HTR-8/SVneo (cell line): Measurements from ENCODE around the gene BCAS1.
A peak's percentile ranks its signal among the peaks of the same experiment; 100 is the strongest.

Experiments used
- DNase-seq: peaks from one replicate; pipeline ENCODE4 v3.0.0; 2011; ENCODE audit warnings: low spot score, mixed read lengths; ENCODE audit not compliant: insufficient read length
- FAIRE-seq: peaks from 2 replicates; lab custom pipeline; 2011; peaks lifted over from hg19 to GRCh38; lab: Jason Lieb, UNC

BCAS1 gene

DNA sequence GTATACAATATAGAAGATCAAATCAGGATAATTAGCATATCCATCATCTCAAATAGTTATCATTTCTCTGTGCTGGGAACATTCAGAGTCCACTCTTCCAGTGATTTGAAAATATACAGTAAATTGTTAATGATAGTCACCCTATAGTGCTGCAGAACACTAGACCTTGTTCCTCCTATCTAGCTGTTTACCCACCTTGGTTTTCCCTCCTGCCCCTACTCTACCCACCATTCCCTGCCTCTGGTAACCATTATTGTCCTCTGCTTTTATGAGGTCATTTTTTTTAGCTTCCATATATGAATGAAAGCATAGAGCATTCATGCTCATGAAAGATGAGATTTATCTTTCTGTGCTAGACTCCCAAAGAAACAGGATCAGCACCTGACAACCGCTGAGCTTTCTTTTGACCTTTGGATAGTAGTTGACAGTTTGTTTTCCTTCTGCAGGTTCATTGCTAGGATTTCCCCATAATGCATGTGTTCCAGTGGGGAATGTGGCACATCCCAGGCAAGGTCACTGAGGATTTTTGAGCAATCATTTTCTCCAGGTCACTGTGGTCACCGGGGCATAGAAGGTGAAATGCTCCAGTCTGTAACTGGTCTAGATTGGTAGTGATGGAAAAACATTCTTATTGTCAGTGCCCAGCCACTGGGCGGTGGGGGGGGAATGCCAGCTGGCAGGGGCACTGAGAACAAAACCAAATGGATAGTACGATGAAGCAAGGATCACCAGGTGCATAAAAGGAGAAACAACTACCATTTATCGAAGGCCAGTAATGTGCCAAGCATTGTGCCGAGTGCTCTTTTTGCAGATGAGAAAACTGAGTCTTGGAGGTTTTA is 33.6 kb upstream of the BCAS1 start:
- DNase-seq (no peak), FAIRE-seq (peak; percentile 90)

DNA sequence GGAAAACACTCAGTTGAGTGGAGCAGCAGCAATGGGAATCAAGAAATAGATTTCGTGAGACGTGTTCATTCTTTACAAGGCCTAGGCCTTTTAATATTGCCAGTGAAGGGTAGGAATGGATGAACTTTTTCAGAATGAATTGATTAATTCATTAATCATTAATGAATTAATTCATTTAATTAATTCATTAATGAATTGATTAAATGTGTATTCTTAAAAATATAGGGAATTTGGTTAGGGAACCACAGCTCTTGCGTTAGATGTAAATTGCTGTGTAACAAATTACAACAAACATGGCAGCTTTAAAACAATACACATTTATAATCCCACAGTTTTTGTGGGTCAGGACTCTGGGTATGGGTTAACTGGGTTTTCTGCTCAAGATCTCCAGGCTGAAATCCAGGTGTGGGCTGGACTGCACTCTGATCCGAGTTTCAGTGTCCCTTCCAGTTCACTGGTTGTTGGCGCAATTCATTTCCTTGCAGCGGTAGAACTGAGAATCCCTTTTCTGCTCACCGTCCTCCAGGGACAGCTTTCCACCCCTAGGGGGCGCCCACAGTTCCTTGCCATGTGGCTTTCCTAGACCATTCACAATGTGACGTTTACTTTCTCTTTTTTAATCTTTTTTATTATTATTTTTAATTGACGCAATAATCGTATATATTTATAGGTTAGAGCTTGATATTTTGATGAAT is 32.8 kb upstream of the BCAS1 start:
- DNase-seq (peak; percentile 88), FAIRE-seq (peak; percentile 89)

GRCh38 chr20:54102543-54102942 is 32.1 kb upstream of the BCAS1 start:
- FAIRE-seq = no peak
- no peak for DNase-seq

- DNase-seq (no peak), FAIRE-seq (no peak)
Measured at GRCh38 chr20:54100563-54100962, 30.2 kb upstream of the BCAS1 start.

- FAIRE-seq = peak; percentile 95
- DNase-seq = no peak
Measured at GRCh38 chr20:54099894-54100293, 29.5 kb upstream of the BCAS1 start.

GRCh38 chr20:54098047-54098446 is 27.7 kb upstream of the BCAS1 start:
- DNase-seq = no peak
- peak; percentile 26 for FAIRE-seq

DNA sequence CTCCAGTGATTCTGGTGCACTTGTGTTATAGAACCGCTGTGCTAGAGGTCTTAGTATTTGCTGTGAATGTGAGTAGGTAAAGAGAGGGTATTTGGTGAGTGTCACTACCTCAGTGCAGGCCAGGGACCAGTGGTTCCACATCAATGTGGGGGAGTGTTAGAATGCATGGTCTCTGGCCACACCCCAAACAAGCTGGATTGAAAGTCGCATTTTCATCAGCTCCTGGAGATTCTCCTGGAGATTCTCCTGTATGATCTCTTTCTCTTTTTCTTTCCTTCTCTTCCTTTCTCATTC is 26.8 kb upstream of the BCAS1 start:
- FAIRE-seq = no peak
- DNase-seq = no peak

DNA sequence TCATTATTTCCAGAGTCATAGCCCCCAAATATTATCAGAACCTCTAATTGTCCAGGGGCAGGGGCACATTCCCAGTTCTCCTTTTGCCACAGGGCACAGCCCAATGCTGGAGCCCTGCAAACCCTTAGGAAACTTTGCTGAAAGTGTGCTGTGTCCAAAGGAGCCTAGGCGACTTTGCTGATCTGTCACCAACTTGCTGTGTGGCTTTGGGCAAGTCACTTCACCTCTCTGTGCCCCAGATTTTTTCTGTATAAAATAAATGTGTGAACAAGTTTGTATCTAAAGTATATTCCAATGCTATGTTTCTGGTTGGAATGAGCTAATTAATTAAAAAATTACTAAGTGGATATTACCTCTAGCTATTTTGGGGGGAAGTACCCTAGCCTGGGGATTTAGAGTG is 25.4 kb upstream of the BCAS1 start:
- FAIRE-seq = no peak
- no peak for DNase-seq

DNA sequence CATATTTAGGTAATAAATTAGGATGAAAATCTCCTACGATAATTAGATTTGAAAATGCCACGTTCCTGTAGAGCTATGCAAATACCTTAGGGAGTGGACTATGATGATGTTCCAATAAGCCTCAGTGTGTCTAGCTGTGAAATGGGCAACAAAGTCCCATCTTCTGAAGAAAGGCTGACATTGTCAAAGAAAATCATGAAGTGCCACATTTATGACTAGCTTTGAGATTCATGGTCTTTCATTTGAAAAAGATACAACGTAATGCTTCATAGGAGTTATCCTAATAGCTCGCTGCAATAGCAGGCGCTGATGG is 23.8 kb upstream of the BCAS1 start:
- FAIRE-seq (peak; percentile 36), DNase-seq (no peak)

GRCh38 chr20:54093423-54094267 is 23.3 kb upstream of the BCAS1 start:
- FAIRE-seq = peak; percentile 72
- DNase-seq = no peak

GRCh38 chr20:54092021-54092420 is 21.6 kb upstream of the BCAS1 start:
- no peak for FAIRE-seq
- DNase-seq = no peak

- DNase-seq (no peak), FAIRE-seq (no peak)
Measured at GRCh38 chr20:54091120-54091480, 20.7 kb upstream of the BCAS1 start.

DNA sequence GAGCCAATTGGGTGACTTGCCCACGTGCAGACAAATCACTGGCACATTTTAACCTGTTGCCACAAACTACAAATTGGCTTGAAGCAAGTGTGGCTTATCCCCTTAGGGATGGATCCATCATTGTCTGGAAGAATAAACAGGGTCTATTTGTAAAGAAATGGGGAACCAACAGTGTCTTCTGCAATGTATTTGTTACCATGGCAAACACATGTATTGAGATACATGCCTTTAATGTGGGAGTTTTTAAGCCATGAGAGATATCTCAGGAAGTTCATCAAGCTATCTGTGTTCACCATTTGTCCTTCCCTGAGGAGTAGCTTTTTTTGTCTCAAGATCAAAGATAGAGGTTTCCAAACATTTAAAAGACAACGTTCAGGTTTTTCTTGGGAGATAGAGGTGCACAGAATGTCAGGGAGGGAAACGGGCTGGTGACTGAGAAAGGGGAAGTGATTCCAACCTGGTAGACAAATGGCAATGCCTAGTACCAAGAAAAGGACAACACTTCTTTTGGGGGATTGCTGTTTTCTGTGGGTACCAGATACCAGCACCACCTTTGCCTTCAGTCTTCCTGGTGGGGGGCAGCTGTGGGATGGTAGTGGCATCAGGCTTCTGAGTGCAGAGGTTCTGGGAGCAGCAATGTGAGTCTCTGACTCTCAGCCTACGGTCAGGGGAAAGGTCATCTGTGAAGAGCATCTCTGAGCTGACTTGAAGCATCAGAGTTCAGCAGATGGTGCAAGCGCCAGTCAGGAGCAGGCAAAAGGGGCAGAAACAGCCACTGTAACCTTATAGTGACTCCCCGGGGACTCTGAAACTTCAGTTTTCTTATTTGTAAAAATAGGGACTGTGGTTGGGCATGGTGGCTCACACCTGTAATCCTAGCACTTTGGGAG is 20.1 kb upstream of the BCAS1 start:
- DNase-seq (no peak), FAIRE-seq (peak; percentile 55)

GRCh38 chr20:54088430-54088829 is 18.0 kb upstream of the BCAS1 start:
- FAIRE-seq = no peak
- no peak for DNase-seq

GRCh38 chr20:54086507-54087039 is 16.2 kb upstream of the BCAS1 start:
- DNase-seq (no peak), FAIRE-seq (peak; percentile 82)

- DNase-seq (no peak), FAIRE-seq (no peak)
Measured at GRCh38 chr20:54085910-54086309, 15.5 kb upstream of the BCAS1 start.

DNA sequence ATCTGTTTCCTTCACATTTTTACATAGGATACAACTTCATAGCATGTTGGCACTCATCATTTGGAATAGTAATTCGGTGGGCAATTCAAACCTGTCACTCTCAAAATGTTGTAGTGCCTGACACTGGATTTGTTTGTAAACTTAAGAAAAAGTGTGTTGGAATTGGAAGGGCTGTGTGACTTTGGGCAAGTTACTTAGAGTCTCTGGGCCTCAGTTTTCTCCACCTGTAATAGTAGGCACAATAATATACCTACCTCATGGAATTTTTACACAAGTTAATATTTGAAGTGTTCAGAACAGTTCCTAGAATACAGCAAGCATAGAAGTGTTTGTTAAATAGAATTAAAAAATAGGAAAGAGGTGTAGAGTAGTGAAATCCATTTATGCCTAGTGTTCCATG is 15.0 kb upstream of the BCAS1 start:
- DNase-seq = no peak
- peak; percentile 20 for FAIRE-seq

GRCh38 chr20:54084727-54085388 is 14.5 kb upstream of the BCAS1 start:
- FAIRE-seq (no peak), DNase-seq (no peak)

DNA sequence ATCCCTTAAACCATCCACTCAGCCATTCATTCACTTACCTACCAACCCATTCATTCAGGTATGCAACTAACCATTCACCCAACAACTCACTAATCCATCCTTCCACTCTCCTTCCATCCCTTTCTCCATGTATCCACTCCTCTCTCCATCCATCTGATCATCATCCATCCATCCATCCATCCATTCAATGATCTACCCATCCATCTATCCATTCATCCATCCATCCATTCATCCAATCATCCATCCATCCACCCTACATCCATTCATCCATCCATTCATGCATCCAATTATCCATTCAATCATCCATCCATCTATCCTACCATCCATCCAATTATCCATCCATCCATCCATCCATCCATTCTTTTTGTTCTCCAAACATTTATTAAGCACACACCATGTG is 13.8 kb upstream of the BCAS1 start:
- FAIRE-seq = peak; percentile 54
- DNase-seq = no peak
